K562 (cell line): Measurements from ENCODE around the gene KCNH2. TPM values are rescaled to one million over a fixed set of nuclear protein-coding genes. Genes with fewer than 3 reads are reported as not detected.

Source experiments
- CC2D1A ChIP-seq: fragments of 450-650 bp; IDR thresholded peaks from 2 replicates; pipeline ENCODE4 v1.6.1; 2017; ENCODE audit warnings: mild to moderate bottlenecking
- ESRRA ChIP-seq: fragments of 450-650 bp; IDR thresholded peaks from 2 replicates; pipeline ENCODE4 v1.6.1; 2014; ENCODE audit warnings: low read depth, mild to moderate bottlenecking, moderate library complexity, borderline replicate concordance
- FOXA1 ChIP-seq: fragments of 450-650 bp; IDR thresholded peaks from 2 replicates; pipeline ENCODE4 v1.6.1; 2016; ENCODE audit warnings: mild to moderate bottlenecking, borderline replicate concordance
- GTF2A2 ChIP-seq: IDR thresholded peaks from 2 replicates; pipeline ENCODE4 v1.6.1; 2016; ENCODE audit warnings: mild to moderate bottlenecking, missing genetic modification characterization, missing compliant biosample characterization
- HMG20B ChIP-seq: fragments of 250-450 bp; sonication (Bioruptor Pico); IDR thresholded peaks from 2 replicates; pipeline ENCODE4 v1.5.0; 2021; ENCODE audit warnings: mild to moderate bottlenecking
- HOXB6 ChIP-seq: fragments of 250-450 bp; sonication (Bioruptor Pico); IDR thresholded peaks from 2 replicates; pipeline ENCODE4 v1.5.1; 2022; ENCODE audit warnings: mild to moderate bottlenecking, borderline replicate concordance
- KDM2B ChIP-seq: fragments of 250-450 bp; sonication (Bioruptor Pico); IDR thresholded peaks from 2 replicates; pipeline ENCODE4 v1.8.0; 2021; ENCODE audit warnings: mild to moderate bottlenecking, moderate library complexity
- U2AF2 ChIP-seq: fragments of 200-400 bp; formaldehyde crosslinking; optimal IDR thresholded peaks from 2 replicates; pipeline ENCODE3; 2017; ENCODE audit warnings: low read depth, mild to moderate bottlenecking, low read length
- XRCC5 ChIP-seq: fragments of 200-400 bp; formaldehyde crosslinking; IDR thresholded peaks from 2 replicates; pipeline ENCODE4 v1.6.1; 2017; ENCODE audit warnings: low read depth, mild to moderate bottlenecking, low read length
- ZBTB7A ChIP-seq: IDR thresholded peaks from 2 replicates; pipeline ENCODE4 v1.6.1; 2011; ENCODE audit warnings: low read depth, mild to moderate bottlenecking, low read length, moderate library complexity, borderline replicate concordance; ENCODE audit not compliant: control insufficient read depth
- ZNF175 ChIP-seq: fragments of 200-800 bp; sonication (Bioruptor generic); IDR thresholded peaks from 2 replicates; pipeline ENCODE4 v1.6.1; 2016; ENCODE audit warnings: low read depth, mild to moderate bottlenecking, missing genetic modification characterization, missing compliant biosample characterization
- ZNF224 ChIP-seq: sonication (generic); formaldehyde crosslinking; IDR thresholded peaks from 2 replicates; pipeline ENCODE4 v1.8.0; 2022; ENCODE audit warnings: mild to moderate bottlenecking, missing genetic modification reagents
- polyA plus RNA-seq, 8 experiments: library from polyadenylated mRNA; depleted of rRNA in 4 of 8; stranded (reverse) in 5 of 8; unstranded in 3 of 8; fragments of >200 nt; fragmentation: Nextera tagmentation in 2 of 8; fragmentation: Illumina TruSeq in 1 of 8; extraction: Ambion mirVana in 2 of 8; extraction: Trizol in 1 of 8; gene quantifications; 2 replicates each; pipeline versions ENCODE4 v1.2.1 to v1.2.3, GENCODE V29; 2011 to 2014; ENCODE audit warnings: inconsistent platforms in 1 of 8, missing spikeins in 1 of 8
- total RNA-seq, 7 experiments: library from RNA; depleted of rRNA in 6 of 7; stranded (reverse); fragments of >200 nt in 6 of 7; fragmentation: Illumina TruSeq in 2 of 7; extraction: Trizol in 2 of 7; gene quantifications; 2 replicates each; pipeline versions ENCODE4 v1.2.1 to v1.2.3, GENCODE V29; 2011 to 2021; ENCODE audit warnings: low replicate concordance in 1 of 7
- TF ChIP-seq, protein P1 (sequence below), 2 experiments: IDR thresholded peaks in 1 of 2; conservative IDR thresholded peaks in 1 of 2; 2 replicates each; pipeline ENCODE4 v1.6.1; 2016; ENCODE audit warnings: low read depth in 2 of 2, mild to moderate bottlenecking in 1 of 2, missing compliant biosample characterization in 1 of 2, missing genetic modification characterization in 1 of 2, moderate library complexity in 1 of 2
- TF ChIP-seq, protein P2 (sequence below): fragments of 450-650 bp; IDR thresholded peaks from 2 replicates; pipeline ENCODE4 v1.6.1; 2017; ENCODE audit warnings: antibody characterized with exemption
- TF ChIP-seq, protein P3 (sequence below): sonication (generic); formaldehyde crosslinking; IDR thresholded peaks from 2 replicates; pipeline ENCODE4 v1.8.0; 2022; ENCODE audit warnings: missing genetic modification reagents, mild to moderate bottlenecking, borderline replicate concordance
- TF ChIP-seq, protein P4 (sequence below): fragments of 250-450 bp; sonication (Bioruptor Pico); IDR thresholded peaks from 2 replicates; pipeline ENCODE4 v1.5.1; 2021; ENCODE audit warnings: mild to moderate bottlenecking
- TF ChIP-seq, protein P5 (sequence below): fragments of 250-450 bp; sonication (Bioruptor Pico); IDR thresholded peaks from 2 replicates; pipeline ENCODE4 v1.5.0; 2022; ENCODE audit warnings: mild to moderate bottlenecking

KCNH2 gene
- total and polyA plus RNA-seq, 9 of the 15 experiments (the other 6 are each of a cell fraction or from before 2014, with no cell fraction given) = 18.1 to 368 (median 218) TPM

DNA sequence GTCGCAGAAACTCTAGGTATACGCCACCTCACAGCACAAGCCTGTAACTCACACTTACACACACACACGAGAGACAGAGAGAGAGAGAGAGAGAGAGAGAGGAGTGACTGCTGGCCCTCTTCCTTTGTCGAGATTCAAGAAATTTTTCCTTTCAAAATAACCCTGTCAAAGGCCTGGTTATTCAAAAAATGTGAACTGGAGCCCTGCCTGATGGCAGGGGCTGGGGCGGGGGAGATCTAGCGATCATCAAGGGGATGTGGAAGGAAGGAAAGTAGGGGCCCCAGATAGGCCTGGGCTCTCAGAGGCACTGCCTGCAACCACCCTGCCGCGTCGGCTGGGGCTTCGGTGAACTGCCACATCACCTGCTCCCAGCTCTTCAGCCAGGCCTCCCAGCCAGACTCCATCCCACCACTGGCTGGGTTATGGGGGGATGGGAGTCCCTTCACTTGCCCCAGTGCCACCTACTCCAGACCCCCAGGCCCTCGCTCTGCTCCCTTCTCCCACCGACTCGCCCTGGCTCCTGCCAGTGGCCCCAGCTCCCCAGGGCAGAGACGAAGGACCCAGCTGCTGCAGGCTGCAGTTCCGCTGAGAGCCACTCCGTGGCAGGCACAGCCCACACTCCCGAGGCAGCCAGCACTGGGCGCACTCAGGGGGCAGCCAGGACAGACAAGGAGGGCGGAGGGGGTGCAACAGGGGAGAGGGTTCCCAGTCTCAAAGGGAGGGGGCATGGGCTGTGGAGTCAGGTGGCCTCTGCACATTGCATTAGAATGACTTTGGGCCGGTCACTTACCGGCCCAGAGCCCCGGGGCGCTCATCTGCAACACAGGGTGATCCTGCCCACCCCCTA is 15.3 kb downstream of the KCNH2 start (continued):
- TF ChIP-seq, protein P1, sequence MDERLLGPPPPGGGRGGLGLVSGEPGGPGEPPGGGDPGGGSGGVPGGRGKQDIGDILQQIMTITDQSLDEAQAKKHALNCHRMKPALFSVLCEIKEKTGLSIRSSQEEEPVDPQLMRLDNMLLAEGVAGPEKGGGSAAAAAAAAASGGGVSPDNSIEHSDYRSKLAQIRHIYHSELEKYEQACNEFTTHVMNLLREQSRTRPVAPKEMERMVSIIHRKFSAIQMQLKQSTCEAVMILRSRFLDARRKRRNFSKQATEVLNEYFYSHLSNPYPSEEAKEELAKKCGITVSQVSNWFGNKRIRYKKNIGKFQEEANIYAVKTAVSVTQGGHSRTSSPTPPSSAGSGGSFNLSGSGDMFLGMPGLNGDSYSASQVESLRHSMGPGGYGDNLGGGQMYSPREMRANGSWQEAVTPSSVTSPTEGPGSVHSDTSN (CRISPR knock-in tag; IDR thresholded peaks at IDR 0.05; ENCODE audit: low read depth) = no peak
- TF ChIP-seq, protein P1 (tag; conservative IDR thresholded peaks at IDR 0.05; ENCODE audit: low read depth) = no peak
- TF ChIP-seq ZNF224 (CRISPR knock-in tag) (no peak), ESRRA (0 out of 2 replicates have a peak, but pooled peaks have one; percentile 22), U2AF2 (no peak), FOXA1 (no peak), HOXB6 (CRISPR knock-in tag) (no peak), KDM2B (CRISPR knock-in tag) (no peak), ZBTB7A (peak; percentile 66), GTF2A2 (tag) (no peak), CC2D1A (peak; percentile 89), HMG20B (CRISPR knock-in tag) (no peak), ZNF175 (CRISPR knock-in tag) (peak; percentile 24; the same call in 1 of the 2 replicates), XRCC5 (peak; percentile 72; the same call in 1 of the 2 replicates)
- TF ChIP-seq, protein P2, sequence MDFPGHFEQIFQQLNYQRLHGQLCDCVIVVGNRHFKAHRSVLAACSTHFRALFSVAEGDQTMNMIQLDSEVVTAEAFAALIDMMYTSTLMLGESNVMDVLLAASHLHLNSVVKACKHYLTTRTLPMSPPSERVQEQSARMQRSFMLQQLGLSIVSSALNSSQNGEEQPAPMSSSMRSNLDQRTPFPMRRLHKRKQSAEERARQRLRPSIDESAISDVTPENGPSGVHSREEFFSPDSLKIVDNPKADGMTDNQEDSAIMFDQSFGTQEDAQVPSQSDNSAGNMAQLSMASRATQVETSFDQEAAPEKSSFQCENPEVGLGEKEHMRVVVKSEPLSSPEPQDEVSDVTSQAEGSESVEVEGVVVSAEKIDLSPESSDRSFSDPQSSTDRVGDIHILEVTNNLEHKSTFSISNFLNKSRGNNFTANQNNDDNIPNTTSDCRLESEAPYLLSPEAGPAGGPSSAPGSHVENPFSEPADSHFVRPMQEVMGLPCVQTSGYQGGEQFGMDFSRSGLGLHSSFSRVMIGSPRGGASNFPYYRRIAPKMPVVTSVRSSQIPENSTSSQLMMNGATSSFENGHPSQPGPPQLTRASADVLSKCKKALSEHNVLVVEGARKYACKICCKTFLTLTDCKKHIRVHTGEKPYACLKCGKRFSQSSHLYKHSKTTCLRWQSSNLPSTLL = no peak
- TF ChIP-seq, protein P3, sequence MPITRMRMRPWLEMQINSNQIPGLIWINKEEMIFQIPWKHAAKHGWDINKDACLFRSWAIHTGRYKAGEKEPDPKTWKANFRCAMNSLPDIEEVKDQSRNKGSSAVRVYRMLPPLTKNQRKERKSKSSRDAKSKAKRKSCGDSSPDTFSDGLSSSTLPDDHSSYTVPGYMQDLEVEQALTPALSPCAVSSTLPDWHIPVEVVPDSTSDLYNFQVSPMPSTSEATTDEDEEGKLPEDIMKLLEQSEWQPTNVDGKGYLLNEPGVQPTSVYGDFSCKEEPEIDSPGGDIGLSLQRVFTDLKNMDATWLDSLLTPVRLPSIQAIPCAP (CRISPR knock-in tag) = 0 out of 2 replicates have a peak, but pooled peaks have one; percentile 17
- TF ChIP-seq, protein P4, sequence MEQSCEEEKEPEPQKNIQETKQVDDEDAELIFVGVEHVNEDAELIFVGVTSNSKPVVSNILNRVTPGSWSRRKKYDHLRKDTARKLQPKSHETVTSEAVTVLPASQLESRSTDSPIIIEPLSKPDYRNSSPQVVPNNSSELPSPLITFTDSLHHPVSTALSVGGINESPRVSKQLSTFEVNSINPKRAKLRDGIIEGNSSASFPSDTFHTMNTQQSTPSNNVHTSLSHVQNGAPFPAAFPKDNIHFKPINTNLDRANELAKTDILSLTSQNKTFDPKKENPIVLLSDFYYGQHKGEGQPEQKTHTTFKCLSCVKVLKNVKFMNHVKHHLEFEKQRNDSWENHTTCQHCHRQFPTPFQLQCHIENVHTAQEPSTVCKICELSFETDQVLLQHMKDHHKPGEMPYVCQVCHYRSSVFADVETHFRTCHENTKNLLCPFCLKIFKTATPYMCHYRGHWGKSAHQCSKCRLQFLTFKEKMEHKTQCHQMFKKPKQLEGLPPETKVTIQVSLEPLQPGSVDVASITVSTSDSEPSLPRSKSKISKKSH (CRISPR knock-in tag) = no peak
- TF ChIP-seq, protein P5, sequence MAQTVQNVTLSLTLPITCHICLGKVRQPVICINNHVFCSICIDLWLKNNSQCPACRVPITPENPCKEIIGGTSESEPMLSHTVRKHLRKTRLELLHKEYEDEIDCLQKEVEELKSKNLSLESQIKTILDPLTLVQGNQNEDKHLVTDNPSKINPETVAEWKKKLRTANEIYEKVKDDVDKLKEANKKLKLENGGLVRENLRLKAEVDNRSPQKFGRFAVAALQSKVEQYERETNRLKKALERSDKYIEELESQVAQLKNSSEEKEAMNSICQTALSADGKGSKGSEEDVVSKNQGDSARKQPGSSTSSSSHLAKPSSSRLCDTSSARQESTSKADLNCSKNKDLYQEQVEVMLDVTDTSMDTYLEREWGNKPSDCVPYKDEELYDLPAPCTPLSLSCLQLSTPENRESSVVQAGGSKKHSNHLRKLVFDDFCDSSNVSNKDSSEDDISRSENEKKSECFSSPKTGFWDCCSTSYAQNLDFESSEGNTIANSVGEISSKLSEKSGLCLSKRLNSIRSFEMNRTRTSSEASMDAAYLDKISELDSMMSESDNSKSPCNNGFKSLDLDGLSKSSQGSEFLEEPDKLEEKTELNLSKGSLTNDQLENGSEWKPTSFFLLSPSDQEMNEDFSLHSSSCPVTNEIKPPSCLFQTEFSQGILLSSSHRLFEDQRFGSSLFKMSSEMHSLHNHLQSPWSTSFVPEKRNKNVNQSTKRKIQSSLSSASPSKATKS (CRISPR knock-in tag) = no peak
